Type B pancreatic cell (in vitro differentiated cells): ENCODE measurements around the gene PDGFB. TPM values are rescaled to one million over a fixed set of nuclear protein-coding genes. Genes with fewer than 3 reads are reported as not detected.

Experiments used
- DNase-seq: peaks from one replicate; pipeline ENCODE4 v3.0.0; 2021; ENCODE audit warnings: mixed read lengths; ENCODE audit not compliant: unreplicated experiment; ENCODE audit errors: extremely low spot score
- H3K27ac Mint-ChIP-seq: 2 replicates; pipeline ENCODE4 v1.8.0; 2021; ENCODE audit warnings: mild to moderate bottlenecking, mixed read lengths
- H3K27me3 Mint-ChIP-seq: 2 replicates; pipeline ENCODE4 v1.8.0; 2021; ENCODE audit warnings: mixed read lengths
- H3K36me3 Mint-ChIP-seq: 2 replicates; pipeline ENCODE4 v1.8.0; 2021; ENCODE audit warnings: mixed read lengths
- H3K4me1 Mint-ChIP-seq: one replicate; pipeline ENCODE4 v1.8.0; 2021; ENCODE audit warnings: mixed read lengths; ENCODE audit not compliant: unreplicated experiment
- H3K4me3 Mint-ChIP-seq: 2 replicates; pipeline ENCODE4 v1.8.0; 2021; ENCODE audit warnings: mild to moderate bottlenecking, mixed read lengths
- H3K9me3 Mint-ChIP-seq: 2 replicates; pipeline ENCODE4 v1.8.0; 2021; ENCODE audit warnings: mixed read lengths
- total RNA-seq: library from RNA; stranded (reverse); gene quantifications from 2 replicates; pipeline ENCODE4 v1.2.1, GENCODE V29; 2021; ENCODE audit warnings: low replicate concordance
- TF ChIP-seq, protein P1 (sequence below): fragments of 200-600 bp; sonication (generic); conservative IDR thresholded peaks from 2 replicates; pipeline ENCODE4 v1.5.0; 2021; ENCODE audit warnings: antibody characterized with exemption, mild to moderate bottlenecking

PDGFB gene
- total RNA-seq, 1 donor from 2014 or later, result 2.9 TPM

GRCh38 chr22:39233710-39234471 is 10.9 kb downstream of the PDGFB start:
- H3K4me3 Mint-ChIP-seq, result no peak overlapping the region
- H3K27ac Mint-ChIP-seq, result peak overlapping the region; percentile 18
- TF ChIP-seq, protein P1, sequence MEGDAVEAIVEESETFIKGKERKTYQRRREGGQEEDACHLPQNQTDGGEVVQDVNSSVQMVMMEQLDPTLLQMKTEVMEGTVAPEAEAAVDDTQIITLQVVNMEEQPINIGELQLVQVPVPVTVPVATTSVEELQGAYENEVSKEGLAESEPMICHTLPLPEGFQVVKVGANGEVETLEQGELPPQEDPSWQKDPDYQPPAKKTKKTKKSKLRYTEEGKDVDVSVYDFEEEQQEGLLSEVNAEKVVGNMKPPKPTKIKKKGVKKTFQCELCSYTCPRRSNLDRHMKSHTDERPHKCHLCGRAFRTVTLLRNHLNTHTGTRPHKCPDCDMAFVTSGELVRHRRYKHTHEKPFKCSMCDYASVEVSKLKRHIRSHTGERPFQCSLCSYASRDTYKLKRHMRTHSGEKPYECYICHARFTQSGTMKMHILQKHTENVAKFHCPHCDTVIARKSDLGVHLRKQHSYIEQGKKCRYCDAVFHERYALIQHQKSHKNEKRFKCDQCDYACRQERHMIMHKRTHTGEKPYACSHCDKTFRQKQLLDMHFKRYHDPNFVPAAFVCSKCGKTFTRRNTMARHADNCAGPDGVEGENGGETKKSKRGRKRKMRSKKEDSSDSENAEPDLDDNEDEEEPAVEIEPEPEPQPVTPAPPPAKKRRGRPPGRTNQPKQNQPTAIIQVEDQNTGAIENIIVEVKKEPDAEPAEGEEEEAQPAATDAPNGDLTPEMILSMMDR, result no peak
- H3K36me3 Mint-ChIP-seq, result no peaks in the 10 kb centered on the region
- peaks cover 42% of the 10 kb centered on the region for H3K4me1 Mint-ChIP-seq
- DNase-seq, result no peak
- H3K27me3 Mint-ChIP-seq, result no peaks in the 10 kb centered on the region
- H3K9me3 Mint-ChIP-seq, result no peaks in the 10 kb centered on the region

GRCh38 chr22:39232806-39233709 is 11.7 kb downstream of the PDGFB start:
- H3K27ac Mint-ChIP-seq, result no peak overlapping the region
- no peaks in the 10 kb centered on the region for H3K27me3 Mint-ChIP-seq
- TF ChIP-seq, protein P1, result no peak
- DNase-seq, result no peak
- H3K4me1 Mint-ChIP-seq, result peaks cover 42% of the 10 kb centered on the region
- H3K9me3 Mint-ChIP-seq, result no peaks in the 10 kb centered on the region
- no peak overlapping the region for H3K4me3 Mint-ChIP-seq
- no peaks in the 10 kb centered on the region for H3K36me3 Mint-ChIP-seq

- H3K27ac Mint-ChIP-seq, result no peak overlapping the region
- DNase-seq, result no peak
- no peaks in the 10 kb centered on the region for H3K27me3 Mint-ChIP-seq
- H3K4me3 Mint-ChIP-seq, result no peak overlapping the region
- TF ChIP-seq, protein P1, result no peak
- no peaks in the 10 kb centered on the region for H3K36me3 Mint-ChIP-seq
- H3K9me3 Mint-ChIP-seq, result no peaks in the 10 kb centered on the region
- H3K4me1 Mint-ChIP-seq, result peaks cover 36% of the 10 kb centered on the region
These were observed 12.5 kb downstream of the PDGFB start for GRCh38 chr22:39232246-39232645.

DNA sequence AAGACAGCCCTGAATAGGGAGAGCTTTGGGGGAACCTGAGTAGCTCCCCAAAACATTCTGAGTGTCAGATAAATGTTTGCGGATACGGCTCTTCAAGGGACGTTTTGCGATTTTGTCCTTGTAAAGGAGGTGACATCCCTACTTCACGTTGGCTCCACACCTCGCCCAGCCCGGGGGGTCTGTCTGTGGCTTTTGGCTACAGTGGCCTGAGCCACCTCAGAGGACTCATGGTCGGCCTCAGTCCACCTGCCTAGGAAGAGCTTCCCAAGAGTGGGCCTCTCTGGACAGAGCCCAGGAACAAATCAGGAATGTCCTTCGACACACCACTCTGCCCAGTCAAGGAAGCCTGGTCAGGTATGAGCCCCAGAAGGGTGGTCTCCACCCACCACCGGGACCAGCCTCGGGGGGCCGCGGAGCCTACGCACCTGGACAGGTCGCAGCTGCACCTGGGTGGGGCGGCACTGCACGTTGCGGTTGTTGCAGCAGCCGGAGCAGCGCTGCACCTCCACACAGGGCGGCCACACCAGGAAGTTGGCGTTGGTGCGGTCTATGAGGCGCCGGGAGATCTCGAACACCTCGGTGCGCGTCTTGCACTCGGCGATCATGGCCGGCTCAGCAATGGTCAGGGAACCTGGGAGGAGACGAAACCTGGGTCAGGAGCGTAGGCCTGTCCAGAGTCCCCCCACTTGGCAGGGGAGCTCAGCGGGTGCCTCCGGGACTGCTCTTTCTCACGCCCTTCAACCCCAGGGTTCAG is 13.4 kb downstream of the PDGFB start:
- TF ChIP-seq, protein P1, result no peak
- H3K9me3 Mint-ChIP-seq, result no peaks in the 10 kb centered on the region
- peaks cover 27% of the 10 kb centered on the region for H3K4me1 Mint-ChIP-seq
- no peaks in the 10 kb centered on the region for H3K36me3 Mint-ChIP-seq
- no peak for DNase-seq
- no peak overlapping the region for H3K4me3 Mint-ChIP-seq
- no peaks in the 10 kb centered on the region for H3K27me3 Mint-ChIP-seq
- no peak overlapping the region for H3K27ac Mint-ChIP-seq
